Germinal center (tissue), 1 donor: ENCODE results near the gene OTUB2.
A peak's percentile ranks its signal among the peaks of the same experiment; 100 is the strongest.

Experiments
- DNase-seq: peaks from one replicate; pipeline ENCODE4 v3.0.0; 2012; ENCODE audit warnings: mixed read lengths, low spot score

Gene OTUB2

GRCh38 chr14:93997082-93997481, 29.1 kb upstream of the OTUB2 start, which contains the start of gene CCDC197:
Gene CCDC197 (plus strand): TSS chr14:93997301. CDS start chr14:93998132, 831 bp downstream.
- no peak for DNase-seq

- DNase-seq = no peak
Measured at GRCh38 chr14:93997916-93998870, 27.9 kb upstream of the OTUB2 start.

GRCh38 chr14:93998871-93999403, 27.2 kb upstream of the OTUB2 start:
- DNase-seq = no peak

GRCh38 chr14:93999573-93999972, 26.6 kb upstream of the OTUB2 start:
- DNase-seq = no peak

GRCh38 chr14:94000267-94000666, 25.9 kb upstream of the OTUB2 start:
- no peak for DNase-seq

- no peak for DNase-seq
Measured at GRCh38 chr14:94001016-94001415, 25.1 kb upstream of the OTUB2 start.

- peak; percentile 74 for DNase-seq
Measured at GRCh38 chr14:94001501-94002396, 24.4 kb upstream of the OTUB2 start.

- DNase-seq = no peak
Measured at GRCh38 chr14:94003397-94003796, 22.7 kb upstream of the OTUB2 start.

- no peak for DNase-seq
Measured at GRCh38 chr14:94004015-94004414, 22.1 kb upstream of the OTUB2 start.

GRCh38 chr14:94005324-94006073, 20.6 kb upstream of the OTUB2 start:
- peak; percentile 61 for DNase-seq

- DNase-seq = no peak
Measured at GRCh38 chr14:94008234-94008633, 17.9 kb upstream of the OTUB2 start.

GRCh38 chr14:94009767-94010166, 16.4 kb upstream of the OTUB2 start:
- no peak for DNase-seq

- DNase-seq = no peak
Measured at GRCh38 chr14:94010625-94011024, 15.5 kb upstream of the OTUB2 start.

- no peak for DNase-seq
Measured at GRCh38 chr14:94011795-94012194, 14.3 kb upstream of the OTUB2 start.

- no peak for DNase-seq
Measured at GRCh38 chr14:94014382-94014781, 11.8 kb upstream of the OTUB2 start.

- no peak for DNase-seq
Measured at GRCh38 chr14:94015223-94015622, 10.9 kb upstream of the OTUB2 start.

- DNase-seq = no peak
Measured at GRCh38 chr14:94016446-94016976, 9.6 kb upstream of the OTUB2 start.

- no peak for DNase-seq
Measured at GRCh38 chr14:94018308-94018707, 7.8 kb upstream of the OTUB2 start.

- DNase-seq = no peak
Measured at GRCh38 chr14:94019329-94019728, 6.8 kb upstream of the OTUB2 start.

- no peak for DNase-seq
Measured at GRCh38 chr14:94020267-94020666, 5.9 kb upstream of the OTUB2 start.

GRCh38 chr14:94021001-94021400, 5.1 kb upstream of the OTUB2 start:
- no peak for DNase-seq
